HEK293 (cell line): ENCODE results near the gene VPS26C.

Source experiments
- CTCF ChIA-PET: fragments of 350-600 bp; formaldehyde crosslinking; extraction: SDS; loops from one replicate; lab custom pipeline; 2021; ENCODE audit warnings: antibody characterized with exemption; lab: Yijun Ruan, JAX
- POLR2A ChIA-PET: fragments of 300-600 bp; formaldehyde crosslinking; extraction: SDS; loops from one replicate; lab custom pipeline; 2020; ENCODE audit warnings: antibody characterized with exemption, inconsistent platforms; lab: Yijun Ruan, JAX
- H3K27ac ChIP-seq: fragments of 200-500 bp; sonication (Bioruptor generic); 2 replicates; pipeline ENCODE4 v1.5.1; 2014; ENCODE audit warnings: low read depth, low read length, control low read depth, inconsistent platforms; ENCODE audit errors: extremely low read depth
- H3K36me3 ChIP-seq, 2 experiments: fragments of 200-500 bp in 1 of 2; sonication (Bioruptor generic) in 1 of 2; 1 replicate in 1 of 2; 2 replicates in 1 of 2; pipeline ENCODE4 v1.5.1; 2014 to 2017; ENCODE audit warnings: inconsistent platforms in 2 of 2, low read length in 2 of 2; ENCODE audit not compliant: control insufficient read depth in 2 of 2, insufficient read depth in 1 of 2
- H3K4me1 ChIP-seq: fragments of 200-500 bp; sonication (Bioruptor generic); 2 replicates; pipeline ENCODE4 v1.5.1; 2014; ENCODE audit warnings: mild to moderate bottlenecking, low read length, inconsistent platforms; ENCODE audit not compliant: control insufficient read depth, insufficient read depth
- H3K4me3 ChIP-seq: 2 replicates; pipeline ENCODE4 v1.5.1; 2011; ENCODE audit warnings: low read depth, mild to moderate bottlenecking, control low read depth, low read length, moderate library complexity
- H3K9me3 ChIP-seq: fragments of 200-500 bp; sonication (Bioruptor generic); 2 replicates; pipeline ENCODE4 v1.5.1; 2014; ENCODE audit warnings: low read depth, low read length, inconsistent platforms; ENCODE audit not compliant: control insufficient read depth, insufficient read depth
- KLF16 ChIP-seq: fragments of 450-650 bp; formaldehyde crosslinking; IDR thresholded peaks from 2 replicates; pipeline ENCODE4 v1.5.1; 2017; ENCODE audit warnings: missing biosample characterization, missing genetic modification characterization
- MYNN ChIP-seq: fragments of 450-650 bp; formaldehyde crosslinking; IDR thresholded peaks from 2 replicates; pipeline ENCODE4 v1.5.1; 2016; ENCODE audit warnings: missing biosample characterization, missing genetic modification characterization, borderline replicate concordance
- OVOL3 ChIP-seq: fragments of 450-650 bp; formaldehyde crosslinking; IDR thresholded peaks from 2 replicates; pipeline ENCODE4 v1.5.1; 2016; ENCODE audit warnings: missing biosample characterization, missing genetic modification characterization
- SCRT2 ChIP-seq: fragments of 450-650 bp; formaldehyde crosslinking; IDR thresholded peaks from 2 replicates; pipeline ENCODE4 v1.5.1; 2016; ENCODE audit warnings: missing biosample characterization, missing genetic modification characterization
- ZBTB1 ChIP-seq: fragments of 450-650 bp; formaldehyde crosslinking; IDR thresholded peaks from 2 replicates; pipeline ENCODE4 v1.5.1; 2016; ENCODE audit warnings: missing biosample characterization, missing genetic modification characterization
- ZBTB21 ChIP-seq: fragments of 450-650 bp; formaldehyde crosslinking; IDR thresholded peaks from 2 replicates; pipeline ENCODE4 v1.5.1; 2017; ENCODE audit warnings: missing biosample characterization, missing genetic modification characterization
- ZBTB44 ChIP-seq: fragments of 450-650 bp; IDR thresholded peaks from 2 replicates; pipeline ENCODE4 v1.5.1; 2018; ENCODE audit warnings: missing biosample characterization, mild to moderate bottlenecking, missing genetic modification characterization
- ZBTB48 ChIP-seq: fragments of 450-650 bp; formaldehyde crosslinking; IDR thresholded peaks from 2 replicates; pipeline ENCODE4 v1.5.1; 2016; ENCODE audit warnings: missing biosample characterization, missing genetic modification characterization
- ZFP37 ChIP-seq: fragments of 450-650 bp; formaldehyde crosslinking; IDR thresholded peaks from 2 replicates; pipeline ENCODE4 v1.5.1; 2016; ENCODE audit warnings: missing biosample characterization, missing genetic modification characterization
- ZNF121 ChIP-seq: fragments of 450-650 bp; formaldehyde crosslinking; IDR thresholded peaks from 2 replicates; pipeline ENCODE4 v1.5.1; 2016; ENCODE audit warnings: missing biosample characterization, missing genetic modification characterization
- ZNF16 ChIP-seq: fragments of 450-650 bp; formaldehyde crosslinking; IDR thresholded peaks from 2 replicates; pipeline ENCODE4 v1.5.1; 2016; ENCODE audit warnings: low read depth, missing biosample characterization, missing genetic modification characterization
- ZNF202 ChIP-seq: fragments of 450-650 bp; formaldehyde crosslinking; IDR thresholded peaks from 2 replicates; pipeline ENCODE4 v1.5.1; 2016; ENCODE audit warnings: missing biosample characterization, missing genetic modification characterization, borderline replicate concordance
- ZNF266 ChIP-seq: fragments of 450-650 bp; formaldehyde crosslinking; IDR thresholded peaks from 2 replicates; pipeline ENCODE4 v1.5.1; 2016; ENCODE audit warnings: missing biosample characterization, missing genetic modification characterization, low read depth
- ZNF354C ChIP-seq: fragments of 450-650 bp; formaldehyde crosslinking; IDR thresholded peaks from 2 replicates; pipeline ENCODE4 v1.5.1; 2016; ENCODE audit warnings: missing biosample characterization, missing genetic modification characterization, low read depth, borderline replicate concordance
- ZNF362 ChIP-seq: fragments of 450-650 bp; formaldehyde crosslinking; IDR thresholded peaks from 2 replicates; pipeline ENCODE4 v1.5.1; 2016; ENCODE audit warnings: missing biosample characterization, missing genetic modification characterization
- ZNF664 ChIP-seq: fragments of 450-650 bp; formaldehyde crosslinking; IDR thresholded peaks from 2 replicates; pipeline ENCODE4 v1.5.1; 2016; ENCODE audit warnings: missing biosample characterization, missing genetic modification characterization
- ZNF776 ChIP-seq: fragments of 450-650 bp; formaldehyde crosslinking; IDR thresholded peaks from 2 replicates; pipeline ENCODE4 v1.5.0; 2017; ENCODE audit warnings: missing biosample characterization, missing genetic modification characterization, borderline replicate concordance
- TF ChIP-seq, protein P1 (sequence below): fragments of 450-650 bp; formaldehyde crosslinking; IDR thresholded peaks from 2 replicates; pipeline ENCODE4 v1.5.1; 2016; ENCODE audit warnings: missing biosample characterization, missing genetic modification characterization

Gene VPS26C

GRCh38 chr21:37227071-37228002 lies 39.8 kb downstream of the VPS26C start:
- no peak overlapping the region for H3K4me3 ChIP-seq
- no peaks in the 10 kb centered on the region for H3K4me1 ChIP-seq
- ChIA-PET CTCF (interaction anchor here (0.6 kb wide), 1 partner anchor 281 kb away, joined by 4 read pairs; no protein-coding TSS in a partner anchor), POLR2A (interaction anchor here (1.0 kb wide), 1 partner anchor 39 kb away, joined by 3 read pairs; the partner anchor contains the start of gene VPS26C)
- H3K9me3 ChIP-seq: no peaks in the 10 kb centered on the region
- peaks cover 18 to 87% of the 10 kb centered on the region in 2 experiments for H3K36me3 ChIP-seq
- no peak overlapping the region for H3K27ac ChIP-seq
- TF ChIP-seq, protein P1, sequence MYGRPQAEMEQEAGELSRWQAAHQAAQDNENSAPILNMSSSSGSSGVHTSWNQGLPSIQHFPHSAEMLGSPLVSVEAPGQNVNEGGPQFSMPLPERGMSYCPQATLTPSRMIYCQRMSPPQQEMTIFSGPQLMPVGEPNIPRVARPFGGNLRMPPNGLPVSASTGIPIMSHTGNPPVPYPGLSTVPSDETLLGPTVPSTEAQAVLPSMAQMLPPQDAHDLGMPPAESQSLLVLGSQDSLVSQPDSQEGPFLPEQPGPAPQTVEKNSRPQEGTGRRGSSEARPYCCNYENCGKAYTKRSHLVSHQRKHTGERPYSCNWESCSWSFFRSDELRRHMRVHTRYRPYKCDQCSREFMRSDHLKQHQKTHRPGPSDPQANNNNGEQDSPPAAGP: no peak
- no peak for TF ChIP-seq ZBTB48 (tag by site-specific recombination)
- no peak for TF ChIP-seq ZNF121 (tag by site-specific recombination)
- no peak for TF ChIP-seq ZBTB1 (tag by site-specific recombination)
- no peak for TF ChIP-seq ZFP37 (tag by site-specific recombination)
- no peak for TF ChIP-seq MYNN
- TF ChIP-seq ZNF266 (tag by site-specific recombination): no peak
- no peak for TF ChIP-seq ZNF16 (tag by site-specific recombination)
- TF ChIP-seq ZNF202: no peak
- TF ChIP-seq ZNF664 (tag by site-specific recombination): no peak
- no peak for TF ChIP-seq ZNF776 (tag by site-specific recombination)
- TF ChIP-seq ZNF354C (tag by site-specific recombination): no peak
- TF ChIP-seq ZNF362: no peak
- no peak for TF ChIP-seq ZBTB44 (tag by site-specific recombination)
- TF ChIP-seq KLF16: no peak
- no peak for TF ChIP-seq OVOL3 (tag by site-specific recombination)
- TF ChIP-seq, all 188 proteins: peak for 0

DNA sequence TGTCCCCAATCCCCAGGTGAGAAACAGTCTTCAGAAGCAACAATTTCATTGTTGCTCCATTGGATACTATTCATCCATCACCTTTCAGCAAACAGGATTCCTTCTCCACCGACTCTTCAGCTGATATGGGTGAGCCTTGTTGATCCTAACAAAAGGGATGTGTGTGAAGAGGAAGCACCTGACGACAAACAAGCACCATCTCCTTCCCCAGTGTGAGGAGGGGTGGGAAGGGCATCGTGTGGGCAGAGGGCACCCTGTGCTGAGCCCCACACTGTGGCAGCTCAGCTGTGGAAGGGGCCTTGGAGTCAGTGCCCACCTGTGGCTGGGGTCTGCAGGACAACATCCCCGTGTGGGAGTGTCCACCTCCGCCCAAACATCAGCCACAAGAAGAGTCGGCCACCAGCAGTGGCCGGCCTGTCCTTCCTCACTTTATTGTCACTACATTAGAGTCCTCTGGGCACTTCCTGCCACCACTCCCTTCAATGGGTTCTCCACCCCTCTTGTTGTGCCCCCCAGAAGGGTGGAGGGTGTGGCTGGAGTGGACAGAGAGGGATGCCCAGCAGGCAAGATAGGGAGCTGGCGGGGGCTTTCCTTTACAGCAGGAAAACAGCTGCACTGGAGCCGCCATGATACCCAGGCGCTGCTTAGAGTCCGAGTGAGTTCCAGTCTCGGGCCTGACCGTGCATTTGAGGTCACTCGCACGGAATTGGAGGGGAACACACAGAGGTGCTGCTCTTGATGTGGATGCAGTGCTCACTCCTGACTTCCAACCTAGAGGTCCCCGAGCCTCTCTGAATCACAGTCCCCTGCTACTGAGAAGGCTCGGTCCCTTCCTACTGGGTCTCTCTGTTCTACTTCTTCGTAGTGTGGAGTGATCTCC lies 40.9 kb downstream of the VPS26C start:
- POLR2A ChIA-PET: interaction anchor here (1.0 kb wide), 1 partner anchor 40 kb away, joined by 3 read pairs; the partner anchor contains the start of gene VPS26C
- Histone ChIP-seq H3K4me3 (no peak overlapping the region), H3K27ac (no peak overlapping the region)
- TF ChIP-seq ZBTB21 (tag by site-specific recombination): no peak
- TF ChIP-seq SCRT2 (tag by site-specific recombination): 0 out of 2 replicates have a peak, but pooled peaks have one; percentile 40
- TF ChIP-seq, all 188 proteins: peak for 1
- Histone ChIP-seq H3K9me3 (no peaks in the 10 kb centered on the region), H3K4me1 (no peaks in the 10 kb centered on the region), H3K36me3 (peaks cover 18 to 76% of the 10 kb centered on the region in 2 experiments)
- CTCF ChIA-PET: no interaction called here
